K562 (cell line): ENCODE data around the gene VDAC2. TPM values are rescaled to one million over a fixed set of nuclear protein-coding genes. Genes with fewer than 3 reads are reported as not detected.

Experiments used
- ATAC-seq: fragments of 200-7000 bp; cut with Tn5 transposase; 3 replicates; pipeline ENCODE4 v1.9.1; 2020; ENCODE audit warnings: moderate library complexity
- BruUV-seq: library from RNA; stranded (reverse); fragments of 400-500 nt; replicated peaks from 2 replicates; lab custom pipeline; 2021; lab: Mats Ljungman, UMichigan
- CTCF ChIA-PET: fragments of 300-600 bp; formaldehyde crosslinking; extraction: SDS; loops from one replicate; lab custom pipeline; 2021; ENCODE audit warnings: low intra/inter-chr PET ratio; lab: Yijun Ruan, JAX
- POLR2A ChIA-PET: fragments of 300-600, 350-650 bp; sonication (Branson Sonifier 250); formaldehyde crosslinking; extraction: SDS; loops from one replicate; lab custom pipeline; 2021; ENCODE audit warnings: antibody characterized with exemption, inconsistent platforms; lab: Yijun Ruan, JAX
- DNase-seq, 4 experiments: peaks; one replicate each; pipeline versions ENCODE4 v3.0.0 to v3.0.0-alpha.2; 2011 to 2018; ENCODE audit warnings: low spot score in 3 of 4, mixed read lengths in 3 of 4; ENCODE audit errors: extremely low read depth in 1 of 4
- FAIRE-seq: peaks from 2 replicates; lab custom pipeline; 2011; peaks lifted over from hg19 to GRCh38; lab: Jason Lieb, UNC
- H2AFZ ChIP-seq: 2 replicates; pipeline ENCODE4 v1.6.0; 2011; ENCODE audit warnings: low read depth, low read length, control low read depth, inconsistent platforms
- H3K27ac ChIP-seq: fragments of 200-600 bp; 3 replicates; pipeline ENCODE4 v1.8.0; 2011; ENCODE audit warnings: low read depth, mild to moderate bottlenecking, control low read depth, inconsistent platforms, low read length, moderate library complexity, mixed read lengths; ENCODE audit errors: extremely low read depth
- H3K27me3 ChIP-seq, 2 experiments: fragments of 300-600 bp in 1 of 2; 2 replicates in 1 of 2; 3 replicates in 1 of 2; pipeline versions ENCODE4 v1.6.0 to v1.8.0; 2011; ENCODE audit warnings: inconsistent platforms in 2 of 2, low read length in 2 of 2, mild to moderate bottlenecking in 1 of 2, mixed read lengths in 1 of 2, moderate library complexity in 1 of 2; ENCODE audit not compliant: control insufficient read depth in 2 of 2, insufficient read depth in 2 of 2
- H3K36me3 ChIP-seq: fragments of 300-600 bp; 3 replicates; pipeline ENCODE4 v1.8.0; 2011; ENCODE audit warnings: mild to moderate bottlenecking, low read length, inconsistent platforms; ENCODE audit not compliant: control insufficient read depth, insufficient read depth
- H3K4me1 ChIP-seq, 2 experiments: fragments of 200-600 bp in 1 of 2; replicated peaks in 1 of 2; 2 replicates in 1 of 2; 3 replicates in 1 of 2; pipeline versions ENCODE4 v1.5.1 to v1.8.0; 2011; ENCODE audit warnings: inconsistent platforms in 2 of 2, low read length in 2 of 2, mild to moderate bottlenecking in 1 of 2, mixed read lengths in 1 of 2, moderate library complexity in 1 of 2; ENCODE audit not compliant: control insufficient read depth in 2 of 2, insufficient read depth in 2 of 2
- H3K4me2 ChIP-seq: 2 replicates; pipeline ENCODE4 v1.6.1; 2011; ENCODE audit warnings: low read length, control low read depth, inconsistent platforms, mixed read lengths; ENCODE audit not compliant: insufficient read depth
- H3K4me3 ChIP-seq: fragments of 200-600 bp; sonication (generic), shearing (Covaris generic); 2 replicates; pipeline ENCODE4 v1.5.1; 2016; ENCODE audit warnings: control low read depth, inconsistent platforms
- H3K79me2 ChIP-seq: fragments of 200-600 bp; 3 replicates; pipeline ENCODE4 v1.8.0; 2011; ENCODE audit warnings: low read length, inconsistent platforms; ENCODE audit not compliant: control insufficient read depth, insufficient read depth
- H3K9ac ChIP-seq, 2 experiments: 2 replicates each; pipeline versions ENCODE4 v1.6.0 to v1.6.1; 2011; ENCODE audit warnings: low read depth in 2 of 2, low read length in 2 of 2, control low read depth in 1 of 2, inconsistent platforms in 1 of 2, mild to moderate bottlenecking in 1 of 2, mixed read lengths in 1 of 2; ENCODE audit not compliant: insufficient read depth in 1 of 2
- H3K9me1 ChIP-seq: one replicate; pipeline ENCODE4 v1.6.0; 2011; ENCODE audit warnings: inconsistent platforms, mild to moderate bottlenecking, low read length, moderate library complexity; ENCODE audit not compliant: control insufficient read depth, insufficient read depth
- H3K9me3 ChIP-seq: replicated peaks from 2 replicates; pipeline ENCODE4 v1.5.1; 2011; ENCODE audit warnings: low read depth, low read length, inconsistent platforms; ENCODE audit not compliant: control insufficient read depth, insufficient read depth
- H4K20me1 ChIP-seq: replicated peaks from 2 replicates; pipeline ENCODE4 v1.6.1; 2011; ENCODE audit warnings: low read length, inconsistent platforms, mixed read lengths; ENCODE audit not compliant: control insufficient read depth, insufficient read depth
- BCL6 ChIP-seq: fragments of 250-450 bp; sonication (Bioruptor Pico); IDR thresholded peaks from 2 replicates; pipeline ENCODE4 v1.4.0; 2020
- CBFA2T2 ChIP-seq: fragments of 450-650 bp; conservative IDR thresholded peaks from 2 replicates; pipeline ENCODE4 v1.6.1; 2017; ENCODE audit warnings: mild to moderate bottlenecking
- DACH1 ChIP-seq: fragments of 450-650 bp; IDR thresholded peaks from 2 replicates; pipeline ENCODE4 v1.6.1; 2018; ENCODE audit not compliant: partially characterized antibody
- DEAF1 ChIP-seq: fragments of 450-650 bp; formaldehyde crosslinking; IDR thresholded peaks from 2 replicates; pipeline ENCODE4 v1.4.0; 2020; ENCODE audit warnings: mild to moderate bottlenecking, moderate library complexity
- EP400 ChIP-seq: fragments of 450-650 bp; IDR thresholded peaks from 2 replicates; pipeline ENCODE4 v1.6.1; 2017; ENCODE audit warnings: antibody characterized with exemption, mild to moderate bottlenecking, moderate library complexity
- NCOA6 ChIP-seq: fragments of 450-650 bp; IDR thresholded peaks from 2 replicates; pipeline ENCODE4 v1.6.1; 2017; ENCODE audit warnings: mild to moderate bottlenecking
- TEAD4 ChIP-seq, 2 experiments: sonication (generic) in 1 of 2; formaldehyde crosslinking in 1 of 2; IDR thresholded peaks; 2 replicates each; pipeline versions ENCODE4 v1.6.1 to v1.8.0; 2012 to 2022; ENCODE audit warnings: borderline replicate concordance in 1 of 2, inconsistent platforms in 1 of 2, low read length in 1 of 2, mild to moderate bottlenecking in 1 of 2, missing genetic modification reagents in 1 of 2
- ZBTB49 ChIP-seq: sonication (generic); formaldehyde crosslinking; IDR thresholded peaks from 2 replicates; pipeline ENCODE4 v1.8.0; 2022; ENCODE audit warnings: missing genetic modification reagents, mild to moderate bottlenecking, borderline replicate concordance
- ZFP91 ChIP-seq: sonication (generic); formaldehyde crosslinking; IDR thresholded peaks from 2 replicates; pipeline ENCODE4 v1.8.0; 2022; ENCODE audit warnings: mild to moderate bottlenecking, missing genetic modification reagents
- ZNF24 ChIP-seq: fragments of 450-650 bp; IDR thresholded peaks from 2 replicates; pipeline ENCODE4 v1.6.1; 2016
- ZNF316 ChIP-seq: fragments of 450-650 bp; IDR thresholded peaks from 2 replicates; pipeline ENCODE4 v1.6.1; 2016
- ZNF384 ChIP-seq: IDR thresholded peaks from 2 replicates; pipeline ENCODE4 v1.6.1; 2012; ENCODE audit warnings: low read depth, low read length, improper control_type of control experiment
- ZNF79 ChIP-seq: fragments of 250-450 bp; sonication (Bioruptor Pico); IDR thresholded peaks from 2 replicates; pipeline ENCODE4 v1.4.0; 2020; ENCODE audit warnings: low read depth, mild to moderate bottlenecking, moderate library complexity
- WGBS: fragments of 100-300 bp; shearing (Covaris generic); methylation state at CpG from one replicate; pipeline ENCODE4 v1.1.6; 2016; ENCODE audit warnings: low coverage, mixed read lengths; ENCODE audit not compliant: insufficient coverage; ENCODE audit errors: missing lambda C conversion rate; 5-methylcytosine and 5-hydroxymethylcytosine counted together
- in situ Hi-C: fragments of 300-500 bp; cut with MboI; formaldehyde crosslinking; loops from 4 replicates; pipeline ENCODE4 v1.15.0; 2018; ENCODE audit warnings: inconsistent platforms, mixed read lengths
- intact Hi-C: fragments of 100-400 bp; cut with micrococcal nuclease; formaldehyde crosslinking; loops from 2 replicates; pipeline ENCODE4 v1.14.2; 2022
- polyA plus RNA-seq, 8 experiments: library from polyadenylated mRNA; depleted of rRNA in 4 of 8; stranded (reverse) in 5 of 8; unstranded in 3 of 8; fragments of >200 nt; fragmentation: Nextera tagmentation in 2 of 8; fragmentation: Illumina TruSeq in 1 of 8; extraction: Ambion mirVana in 2 of 8; extraction: Trizol in 1 of 8; gene quantifications; 2 replicates each; pipeline versions ENCODE4 v1.2.1 to v1.2.3, GENCODE V29; 2011 to 2014; ENCODE audit warnings: inconsistent platforms in 1 of 8, missing spikeins in 1 of 8
- total RNA-seq, 7 experiments: library from RNA; depleted of rRNA in 6 of 7; stranded (reverse); fragments of >200 nt in 6 of 7; fragmentation: Illumina TruSeq in 2 of 7; extraction: Trizol in 2 of 7; gene quantifications; 2 replicates each; pipeline versions ENCODE4 v1.2.1 to v1.2.3, GENCODE V29; 2011 to 2021; ENCODE audit warnings: low replicate concordance in 1 of 7

Gene VDAC2
- total and polyA plus RNA-seq, 9 of the 15 experiments (the other 6 are each of a cell fraction or from before 2014, with no cell fraction given) = 139 to 450 (median 250) TPM

- 0 out of 2 replicates have a peak, but pooled peaks have one; percentile 61 for TF ChIP-seq ZBTB49 (CRISPR knock-in tag)
These were observed at the start of gene VDAC2 (continued) for GRCh38 chr10:75210282-75211006.

GRCh38 chr10:75165684-75166622 is 44.6 kb upstream of the VDAC2 start:
- no peak overlapping the region for H3K4me3 ChIP-seq
- peak; percentile 56; the same call in 2 of the 3 replicates for ATAC-seq
- WGBS = 62% methylated on average over 2 of the region's 2 CpGs
- H3K36me3 ChIP-seq = peaks cover 3% of the 10 kb centered on the region; the same call in 2 of the 3 replicates
- no TSS peak for BruUV-seq
- peak overlapping the region; percentile 16; the same call in 1 of the 3 replicates for H3K27ac ChIP-seq
- H4K20me1 ChIP-seq = no peaks in the 10 kb centered on the region
- ChIA-PET POLR2A (interaction anchor here (0.7 to 1.1 kb wide), 2 partner anchors 23 to 55 kb away, joined by 3 to 4 read pairs; no protein-coding TSS in a partner anchor), CTCF (no interaction called here)
- H3K4me1 ChIP-seq = no peaks in the 10 kb centered on the region; a peak in 1 of 5 replicates
- no peaks in the 10 kb centered on the region for H3K27me3 ChIP-seq
- no peaks in the 10 kb centered on the region for H3K9me3 ChIP-seq
- no peaks in the 10 kb centered on the region for H3K9me1 ChIP-seq
- H3K79me2 ChIP-seq = no peaks in the 10 kb centered on the region
- H3K9ac ChIP-seq = no peak overlapping the region
- no peak overlapping the region for H2AFZ ChIP-seq
- no peak for DNase-seq
- peak; percentile 23 for FAIRE-seq
- in situ Hi-C loops = no loop called here
- intact Hi-C loops = no loop called here
- no peak overlapping the region for H3K4me2 ChIP-seq
- TF ChIP-seq TEAD4 (IDR thresholded peaks at IDR 0.05; ENCODE audit: low read length) (no peak; the same call in 1 of the 2 replicates), TEAD4 (CRISPR knock-in tag; IDR thresholded peaks at IDR 0.05; ENCODE audit: borderline replicate concordance) (no peak), DEAF1 (CRISPR knock-in tag) (no peak), EP400 (no peak), ZNF384 (no peak), BCL6 (CRISPR knock-in tag) (no peak), CBFA2T2 (no peak), ZNF79 (no peak), ZNF316 (no peak), ZFP91 (CRISPR knock-in tag) (no peak), NCOA6 (no peak), DACH1 (no peak), ZNF24 (no peak)
